Middle frontal gyrus (tissue), 1 donor: ENCODE data around the gene CDC45.
"Not testable (repeated sequence)": the region's sequence is repeated elsewhere in the genome, so short reads cannot be mapped to it uniquely, and the experiment has no call there.

Experiments used
- DNase-seq: peaks from one replicate; pipeline ENCODE4 v3.0.0-alpha.2; 2015; ENCODE audit warnings: low spot score; ENCODE audit errors: extremely low spot score

The CDC45 gene

GRCh38 chr22:19526702-19527111, 47.0 kb downstream of the CDC45 start:
- no peak for DNase-seq

GRCh38 chr22:19527321-19527721, 47.6 kb downstream of the CDC45 start:
- no peak for DNase-seq

GRCh38 chr22:19527861-19528417, 48.2 kb downstream of the CDC45 start:
- no peak for DNase-seq

- DNase-seq, result no peak
Observed at GRCh38 chr22:19529811-19530210, 50.1 kb downstream of the CDC45 start.

- no peak for DNase-seq
Observed at GRCh38 chr22:19530751-19531150, 51.0 kb downstream of the CDC45 start.

DNA sequence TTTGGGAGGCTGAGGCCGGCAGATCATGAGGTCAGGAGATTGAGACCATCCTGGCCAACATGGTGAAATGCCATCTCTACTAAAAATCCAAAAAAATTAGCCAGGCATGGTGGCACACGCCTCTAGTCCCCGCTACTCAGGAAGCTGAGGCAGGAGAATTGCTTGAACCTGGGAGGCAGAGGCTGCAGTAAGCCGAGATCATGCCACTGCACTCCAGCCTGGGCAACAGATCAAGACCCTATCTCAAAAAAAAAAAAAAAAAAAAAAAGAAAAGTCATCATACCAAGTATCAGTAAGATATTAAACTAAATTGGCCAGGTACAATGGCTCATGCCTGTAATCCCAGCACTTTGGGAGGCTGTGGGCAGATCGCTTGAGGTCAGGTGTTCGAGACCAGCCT, 51.6 kb downstream of the CDC45 start:
- DNase-seq, result not testable (repeated sequence)

DNA sequence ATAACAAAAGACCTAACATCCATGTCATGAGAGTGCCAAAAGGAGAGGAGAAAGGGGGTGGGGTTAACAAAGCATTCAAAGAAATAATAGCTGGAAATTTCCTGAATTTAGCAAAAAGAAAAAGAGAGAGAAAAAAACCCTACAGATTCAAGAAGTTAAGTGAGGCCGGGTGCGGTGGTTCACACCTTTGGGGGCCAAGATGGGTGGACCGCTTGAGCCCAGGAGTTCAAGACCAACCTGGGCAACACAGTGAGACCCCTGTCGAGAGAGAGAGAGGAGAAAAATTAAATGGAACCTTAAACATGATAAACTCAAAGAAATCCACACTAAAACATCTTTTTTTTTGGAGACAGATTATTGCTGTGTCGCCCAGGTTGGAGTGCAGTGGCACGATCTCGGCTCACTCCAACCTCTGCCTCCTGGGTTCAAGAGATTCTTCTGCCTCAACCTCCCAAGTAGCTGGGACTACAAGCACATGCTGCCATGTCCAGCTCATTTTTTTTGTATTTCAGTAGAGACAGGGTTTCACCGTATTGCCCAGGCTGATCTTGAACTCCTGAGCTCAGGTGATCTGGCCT, 53.4 kb downstream of the CDC45 start:
- DNase-seq, result no peak

GRCh38 chr22:19533857-19534256, 54.1 kb downstream of the CDC45 start:
- no peak for DNase-seq

GRCh38 chr22:19535001-19535400, 55.3 kb downstream of the CDC45 start:
- no peak for DNase-seq

GRCh38 chr22:19536564-19536963, 56.8 kb downstream of the CDC45 start:
- no peak for DNase-seq

- DNase-seq, result no peak
Observed at GRCh38 chr22:19537941-19538488, 58.3 kb downstream of the CDC45 start.

DNA sequence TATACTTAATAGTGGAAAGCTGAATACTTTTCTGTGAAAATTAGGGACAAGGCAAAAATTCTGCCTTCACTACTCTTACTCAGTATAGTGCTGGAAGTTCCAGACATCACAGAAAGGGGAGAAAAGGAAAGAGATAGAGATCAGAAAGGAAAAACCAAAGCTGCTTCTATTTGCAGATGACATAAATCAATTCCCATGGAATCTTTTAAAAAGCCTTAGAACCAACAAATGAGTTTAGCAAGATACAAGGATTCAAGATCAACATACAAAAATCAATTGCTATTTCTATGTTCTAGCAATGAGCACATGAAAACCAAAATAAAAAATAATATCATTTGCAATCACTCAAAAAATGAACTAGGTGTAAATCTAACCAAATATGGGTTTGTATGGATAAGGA, 60.7 kb downstream of the CDC45 start:
- DNase-seq, result no peak

DNA sequence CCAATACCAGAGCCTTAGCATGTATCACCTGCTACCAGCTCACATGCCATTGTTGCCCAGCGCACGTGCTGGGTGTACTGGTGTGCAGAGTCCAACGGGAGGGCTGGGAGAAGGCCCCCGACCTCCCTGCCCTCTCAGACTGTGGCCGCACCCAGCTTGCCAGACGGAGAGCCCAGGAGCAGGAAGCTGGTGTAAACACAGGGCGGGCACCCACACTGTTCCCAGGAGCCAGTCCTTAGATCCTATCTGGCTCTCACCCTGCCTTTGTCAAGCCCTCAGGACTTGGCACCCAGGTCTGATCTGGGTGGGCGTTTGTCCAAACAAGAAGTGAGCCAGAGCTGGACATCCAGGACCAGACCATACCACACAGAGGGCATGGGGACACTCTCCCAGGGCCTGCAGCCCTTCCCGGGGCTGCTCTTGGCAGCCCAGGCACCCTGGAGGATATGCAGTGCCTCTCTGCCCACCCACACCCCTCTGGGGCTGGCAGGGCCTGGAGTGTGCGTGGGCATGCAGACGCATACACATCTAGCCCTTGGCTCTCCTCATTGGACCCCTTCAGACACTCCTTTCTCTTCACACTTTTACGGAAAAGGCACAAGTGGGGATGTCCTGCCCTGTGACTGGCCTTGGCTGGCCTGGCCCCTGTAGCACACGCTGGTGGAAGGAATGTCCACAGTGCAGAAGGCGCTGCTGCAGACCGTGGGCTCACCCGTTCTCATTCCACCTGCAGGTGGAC, 64.4 kb downstream of the CDC45 start:
- DNase-seq, result no peak

DNA sequence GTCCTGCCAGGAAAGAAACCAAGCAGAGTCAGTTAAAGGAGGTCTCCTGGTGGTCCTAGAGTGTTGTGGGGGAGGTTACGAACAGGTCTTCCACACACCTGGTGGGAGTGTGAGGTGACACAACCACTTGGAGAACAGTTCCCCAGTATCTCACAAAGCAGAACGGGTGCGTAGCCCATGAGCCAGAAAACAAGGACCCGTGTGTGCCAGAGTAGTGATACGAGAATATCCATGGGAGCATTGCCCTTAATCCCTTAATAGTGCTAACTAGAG, 66.2 kb downstream of the CDC45 start:
- no peak for DNase-seq

DNA sequence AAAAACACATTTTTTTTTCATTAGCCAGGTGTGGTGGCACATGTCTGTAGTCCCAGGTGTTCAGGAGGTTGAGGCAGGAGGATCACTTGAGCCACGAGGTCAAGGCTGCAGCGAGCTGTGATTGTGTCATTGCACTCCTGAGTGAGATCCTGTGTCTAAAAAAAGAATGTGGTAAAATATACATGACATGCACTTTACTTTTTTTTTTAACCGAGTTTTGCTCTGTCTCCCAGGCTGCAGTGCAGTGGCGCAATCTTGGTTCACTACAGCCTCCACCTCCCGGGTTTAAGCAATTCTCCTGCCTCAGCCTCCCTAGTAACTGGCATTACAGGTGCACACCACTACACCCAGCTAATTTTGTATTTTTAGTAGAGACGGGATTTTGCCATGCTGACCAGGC, 67.0 kb downstream of the CDC45 start:
- DNase-seq, result no peak

- no peak for DNase-seq
Observed at GRCh38 chr22:19547620-19548019, 67.9 kb downstream of the CDC45 start.

- DNase-seq, result not testable (repeated sequence)
Observed at GRCh38 chr22:19548427-19548826, 68.7 kb downstream of the CDC45 start.

DNA sequence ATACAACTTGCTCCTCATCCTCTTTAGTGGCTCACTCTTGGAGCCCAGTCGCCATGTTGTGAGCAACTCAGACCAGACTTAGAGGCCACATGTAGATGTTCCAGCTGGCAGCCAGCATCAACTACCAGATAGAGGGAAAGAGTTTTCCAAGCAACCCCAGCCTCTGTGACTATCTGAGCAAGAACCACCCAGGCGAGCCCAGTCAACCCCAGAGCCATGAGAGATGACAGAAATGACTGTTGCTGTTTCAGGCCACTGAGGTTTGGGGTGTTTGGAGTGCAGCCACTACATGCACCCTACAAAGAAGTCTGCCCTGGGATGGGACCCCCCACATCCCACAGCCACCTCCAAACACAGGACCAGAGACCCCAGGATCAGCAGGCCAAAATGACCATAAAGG, 69.2 kb downstream of the CDC45 start:
- DNase-seq, result no peak

GRCh38 chr22:19549428-19549827, 69.7 kb downstream of the CDC45 start:
- DNase-seq, result no peak

- DNase-seq, result no peak
Observed at GRCh38 chr22:19550382-19550781, 70.7 kb downstream of the CDC45 start.

GRCh38 chr22:19553201-19553600, 73.5 kb downstream of the CDC45 start:
- DNase-seq, result no peak

DNA sequence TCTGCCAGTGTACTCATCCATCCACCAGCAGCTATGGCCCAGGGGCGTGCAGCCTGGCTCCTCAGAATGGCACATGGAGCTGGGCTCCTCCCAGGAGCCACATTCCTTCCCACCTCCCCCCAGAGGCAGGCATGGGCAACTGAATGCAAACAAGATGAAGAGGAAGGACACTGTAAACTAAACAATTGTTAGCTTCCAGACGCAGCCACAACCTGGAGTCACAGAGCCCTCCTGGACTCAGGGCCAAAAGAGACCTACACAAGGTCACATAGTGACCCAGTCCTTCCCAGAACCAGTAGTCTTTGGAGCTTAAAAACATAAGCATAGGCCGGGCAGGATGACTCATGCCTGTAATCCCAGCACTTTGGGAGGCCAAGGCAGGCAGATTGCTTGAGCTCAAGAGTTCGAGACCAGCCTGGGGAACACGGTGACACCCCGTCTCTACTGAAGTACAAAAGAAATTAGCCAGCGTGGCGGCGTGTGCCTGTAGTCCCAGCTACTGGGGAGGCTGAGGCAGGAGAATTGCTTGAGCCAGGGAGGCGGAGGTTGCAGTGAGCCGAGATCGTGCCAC, 75.2 kb downstream of the CDC45 start:
- no peak for DNase-seq

DNA sequence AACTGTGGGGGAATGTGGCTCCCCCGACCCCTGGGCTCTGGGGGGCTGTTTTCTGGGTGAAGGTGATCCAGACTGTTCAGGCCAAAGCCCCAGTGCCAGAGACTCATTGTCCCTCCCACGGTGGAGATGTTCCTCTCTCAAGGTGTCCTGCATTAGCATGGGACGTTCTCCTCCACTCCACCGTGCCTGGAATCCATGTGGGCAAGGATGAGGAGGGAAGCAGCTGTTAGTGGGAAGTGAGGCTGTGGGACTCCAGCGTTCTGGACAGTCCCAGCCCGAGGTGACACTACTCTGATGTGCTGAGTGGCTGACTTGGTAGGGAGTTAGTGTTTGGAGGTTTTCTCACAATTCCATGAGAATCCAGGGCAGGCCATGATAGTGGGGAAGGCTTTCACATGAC, 75.9 kb downstream of the CDC45 start:
- no peak for DNase-seq
